ENCODE data around the gene ABCA4.
"Not testable (repeated sequence)": the region's sequence is repeated elsewhere in the genome, so short reads cannot be mapped to it uniquely, and the experiment has no call there.

The ABCA4 gene

GRCh38 chr1:93999840-94000415 is 121.0 kb downstream of the ABCA4 start:
- DNase-seq, result no peak

GRCh38 chr1:93998532-93998931 is 122.4 kb downstream of the ABCA4 start:
- not testable (repeated sequence) for DNase-seq

DNA sequence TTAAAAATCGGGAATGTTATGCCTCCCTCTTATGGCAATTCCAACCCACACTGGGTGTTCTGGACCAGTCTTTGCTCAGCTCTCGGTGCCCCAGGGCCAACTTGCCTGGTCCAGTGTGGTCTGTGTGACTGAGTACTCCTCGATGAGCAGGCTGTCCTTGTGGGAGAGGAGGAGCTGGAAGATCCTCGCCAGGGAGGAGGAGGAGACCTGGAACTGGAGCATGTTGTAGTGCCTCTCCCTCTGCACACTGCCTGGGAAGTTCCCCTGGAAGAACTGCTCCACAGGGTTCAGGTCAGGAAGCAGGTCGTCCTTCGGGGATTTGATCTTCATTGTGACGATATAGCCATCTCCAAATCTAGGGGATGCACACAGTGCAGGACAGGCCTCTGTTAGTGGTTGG is 123.2 kb downstream of the ABCA4 start:
- no peak for DNase-seq

GRCh38 chr1:93995837-93996536 is 125.0 kb downstream of the ABCA4 start:
- DNase-seq, result no peak

GRCh38 chr1:93993731-93994130 is 127.2 kb downstream of the ABCA4 start:
- DNase-seq, result no peak

DNA sequence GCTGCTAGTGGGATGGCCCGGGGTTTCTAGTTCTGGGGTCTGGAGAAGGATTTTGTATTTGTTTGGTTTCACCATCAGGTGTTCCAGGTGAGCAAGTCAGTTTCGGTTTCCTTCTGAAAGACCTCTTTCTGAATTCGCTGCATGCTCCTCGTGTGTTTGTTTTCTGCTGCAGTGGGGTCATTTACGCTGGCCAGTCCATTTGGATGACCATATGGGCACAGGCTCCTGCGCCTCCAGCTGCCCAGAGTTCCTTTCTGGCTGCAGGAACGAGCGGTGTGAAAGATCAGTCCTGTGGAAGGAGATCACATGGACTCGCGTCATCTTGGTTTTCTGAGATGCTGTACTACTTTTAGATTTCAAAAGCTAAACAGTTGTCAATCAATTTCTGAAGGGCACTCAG is 128.0 kb downstream of the ABCA4 start:
- DNase-seq, result no peak

DNA sequence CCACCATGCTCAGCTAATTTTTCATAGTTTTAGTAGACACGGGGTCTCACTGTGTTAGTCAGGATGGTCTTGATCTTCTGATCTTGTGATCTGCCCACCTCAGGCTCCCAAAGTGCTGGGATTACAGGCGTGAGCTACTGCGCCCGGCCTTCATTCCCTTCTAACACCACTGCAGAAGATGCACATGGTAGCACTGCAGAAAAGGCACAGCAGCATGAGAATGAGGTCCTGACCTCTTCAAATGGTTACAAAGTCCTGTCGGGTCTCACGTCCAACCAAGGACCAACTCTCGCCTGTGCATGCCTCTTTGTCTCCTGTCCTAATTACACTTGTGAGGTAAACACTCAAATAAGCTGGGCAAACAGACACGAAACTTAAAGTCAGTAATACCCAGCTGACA is 128.8 kb downstream of the ABCA4 start:
- peak; percentile 0 for DNase-seq

DNA sequence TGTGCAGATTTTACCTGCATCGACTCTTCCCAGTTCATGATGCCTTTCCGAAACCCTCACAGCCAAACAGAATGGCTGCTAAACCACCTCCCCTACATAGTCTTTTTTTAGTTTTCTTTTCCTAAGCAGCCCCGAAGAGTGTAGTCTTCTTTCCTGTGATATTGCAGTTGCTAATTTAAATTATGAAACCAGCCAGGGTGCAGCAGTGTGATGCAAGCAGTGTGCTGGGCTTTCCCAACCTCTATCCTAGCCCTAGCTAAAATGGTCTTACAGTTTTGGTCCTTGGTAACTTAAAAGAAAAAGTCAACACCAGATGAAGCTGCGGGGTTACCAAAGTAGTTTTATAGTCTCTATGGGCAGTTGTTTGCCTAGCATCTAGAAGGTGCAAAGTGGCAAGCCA is 129.7 kb downstream of the ABCA4 start:
- no peak for DNase-seq

DNA sequence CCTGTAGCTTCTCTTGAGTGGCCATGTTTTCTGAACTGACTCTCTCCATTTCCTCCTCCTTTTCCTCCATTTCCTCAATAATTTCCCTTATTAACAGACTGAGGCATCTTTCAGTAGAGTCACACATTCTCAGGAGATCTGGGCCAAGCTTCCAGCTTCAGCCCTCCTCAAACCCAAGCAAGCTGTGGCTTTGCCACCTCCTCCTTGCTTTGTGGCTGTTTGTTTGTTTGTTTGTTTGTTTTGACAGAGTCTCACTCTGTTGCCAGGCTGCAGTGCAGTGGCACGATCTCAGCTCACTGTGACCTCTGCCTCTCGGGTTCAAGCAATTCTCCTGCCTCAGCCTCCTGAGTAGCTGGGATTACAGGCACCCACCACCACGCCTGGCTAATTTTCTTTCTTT is 130.5 kb downstream of the ABCA4 start:
- not testable (repeated sequence) for DNase-seq

GRCh38 chr1:93990010-93990409 is 130.9 kb downstream of the ABCA4 start:
- no peak for DNase-seq

DNA sequence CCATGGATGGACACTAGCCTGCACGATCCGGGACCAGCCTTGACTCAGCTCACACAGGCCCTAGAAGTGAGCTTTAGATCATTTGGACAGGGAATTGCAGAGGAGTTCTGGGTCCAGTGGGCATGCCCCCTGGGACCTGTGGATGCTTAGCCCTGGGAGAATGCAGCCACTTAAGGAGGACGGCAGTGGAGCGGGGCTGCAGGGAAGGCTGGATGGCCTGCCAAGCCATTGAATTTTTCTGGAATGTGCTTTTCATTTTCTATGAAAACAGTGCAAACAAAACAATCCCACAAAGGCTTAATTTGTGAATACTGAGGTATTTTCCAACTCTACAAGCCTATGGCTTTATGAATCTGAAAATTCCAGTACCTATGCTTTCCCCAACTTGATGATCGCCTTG is 131.3 kb downstream of the ABCA4 start:
- no peak for DNase-seq

GRCh38 chr1:93988634-93989350 is 132.2 kb downstream of the ABCA4 start:
- DNase-seq, result no peak

DNA sequence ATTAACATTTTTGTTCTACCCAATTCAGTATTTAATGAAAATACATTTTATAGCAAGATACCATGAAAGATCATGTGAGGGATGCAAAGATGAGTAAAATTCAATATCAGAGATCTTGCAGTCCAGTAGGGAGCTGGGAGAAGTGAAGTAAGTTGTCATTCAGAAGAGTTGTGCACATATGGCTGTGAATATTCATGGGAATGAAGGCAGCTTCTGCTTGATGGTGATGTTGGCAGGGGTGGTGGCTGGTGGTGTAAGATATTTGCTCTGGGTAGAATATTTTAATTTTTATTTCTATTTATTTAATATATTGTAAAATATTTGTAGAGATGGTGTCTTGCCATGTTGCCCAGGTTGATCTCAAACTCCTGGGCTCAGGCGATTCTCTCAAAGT is 139.7 kb downstream of the ABCA4 start:
- no peak for DNase-seq

DNA sequence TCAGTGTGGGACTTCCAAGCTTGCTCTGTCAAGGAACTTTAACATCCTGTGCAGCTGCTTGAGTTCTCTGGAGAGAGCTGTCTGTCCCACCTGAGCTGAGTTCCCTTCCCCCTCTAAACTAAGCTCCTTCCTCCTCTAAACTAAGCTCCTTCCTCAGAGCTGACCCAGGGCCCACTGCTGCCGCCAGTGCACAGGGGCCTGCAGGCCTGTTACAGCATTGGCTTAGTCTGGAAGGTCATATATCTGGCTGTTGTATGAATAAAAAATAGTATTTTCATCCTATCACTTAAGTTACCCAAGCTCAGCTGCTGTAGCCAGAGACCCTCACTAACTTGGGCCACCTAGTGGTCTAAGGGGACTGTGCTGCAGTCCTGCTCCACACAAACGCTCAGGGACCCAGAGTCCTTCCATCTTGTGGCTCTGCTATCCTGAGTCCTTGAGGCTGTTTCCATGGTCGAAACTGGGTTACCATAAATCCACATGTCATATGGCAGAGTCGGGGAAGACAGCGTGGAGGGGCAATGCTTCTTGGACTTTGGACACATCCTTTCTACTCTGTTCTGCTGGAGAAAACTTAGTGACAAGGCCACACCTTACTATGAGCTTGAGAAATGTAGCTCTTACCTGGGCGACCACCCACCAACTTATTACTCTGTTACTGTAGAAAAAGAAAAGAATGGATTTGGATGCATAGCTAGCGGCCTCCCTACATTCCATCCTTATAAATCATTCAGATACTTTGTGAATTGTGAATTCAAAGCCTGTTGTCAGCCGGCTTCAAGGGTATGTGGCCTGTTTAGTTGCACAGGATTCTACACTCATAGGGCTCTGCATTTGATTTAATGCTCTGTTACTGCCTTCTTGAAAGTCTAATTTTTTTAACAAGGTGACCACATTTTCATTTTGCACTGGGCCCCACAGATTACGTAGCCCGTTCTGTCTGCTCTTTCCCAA is 140.4 kb downstream of the ABCA4 start:
- no peak for DNase-seq

DNA sequence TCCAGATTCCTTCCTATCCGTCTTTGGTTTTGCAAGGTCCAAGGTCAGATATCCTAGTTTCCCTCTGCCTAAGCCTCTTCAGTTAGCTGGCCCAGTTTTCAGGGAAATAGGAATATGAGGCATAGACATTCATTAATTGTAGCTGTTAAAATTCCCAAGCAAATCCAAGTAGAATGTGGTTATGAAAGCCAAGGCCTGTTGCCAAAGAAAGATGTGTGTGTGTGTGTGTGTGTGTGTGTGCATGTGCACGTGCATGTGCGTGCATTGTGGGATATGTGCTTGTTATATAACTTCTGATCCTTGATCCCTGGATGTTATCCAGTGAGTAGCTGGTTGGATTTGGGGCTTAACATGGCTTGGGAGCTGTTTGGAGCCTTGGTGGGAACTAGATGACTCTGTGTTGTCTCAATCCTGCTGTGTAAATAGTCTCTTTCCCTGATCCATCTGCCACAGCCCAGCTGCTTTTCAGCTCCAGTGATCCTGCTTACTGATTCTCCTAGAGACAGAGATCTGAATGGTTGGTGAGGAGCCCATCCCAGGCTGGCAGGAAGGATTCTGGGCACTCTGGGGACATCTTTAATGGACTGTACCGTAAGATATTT is 141.1 kb downstream of the ABCA4 start:
- no peak for DNase-seq

- no peak for DNase-seq
These were observed 141.8 kb downstream of the ABCA4 start for GRCh38 chr1:93979040-93979717.

- no peak for DNase-seq
These were observed 143.4 kb downstream of the ABCA4 start for GRCh38 chr1:93977598-93977945.

DNA sequence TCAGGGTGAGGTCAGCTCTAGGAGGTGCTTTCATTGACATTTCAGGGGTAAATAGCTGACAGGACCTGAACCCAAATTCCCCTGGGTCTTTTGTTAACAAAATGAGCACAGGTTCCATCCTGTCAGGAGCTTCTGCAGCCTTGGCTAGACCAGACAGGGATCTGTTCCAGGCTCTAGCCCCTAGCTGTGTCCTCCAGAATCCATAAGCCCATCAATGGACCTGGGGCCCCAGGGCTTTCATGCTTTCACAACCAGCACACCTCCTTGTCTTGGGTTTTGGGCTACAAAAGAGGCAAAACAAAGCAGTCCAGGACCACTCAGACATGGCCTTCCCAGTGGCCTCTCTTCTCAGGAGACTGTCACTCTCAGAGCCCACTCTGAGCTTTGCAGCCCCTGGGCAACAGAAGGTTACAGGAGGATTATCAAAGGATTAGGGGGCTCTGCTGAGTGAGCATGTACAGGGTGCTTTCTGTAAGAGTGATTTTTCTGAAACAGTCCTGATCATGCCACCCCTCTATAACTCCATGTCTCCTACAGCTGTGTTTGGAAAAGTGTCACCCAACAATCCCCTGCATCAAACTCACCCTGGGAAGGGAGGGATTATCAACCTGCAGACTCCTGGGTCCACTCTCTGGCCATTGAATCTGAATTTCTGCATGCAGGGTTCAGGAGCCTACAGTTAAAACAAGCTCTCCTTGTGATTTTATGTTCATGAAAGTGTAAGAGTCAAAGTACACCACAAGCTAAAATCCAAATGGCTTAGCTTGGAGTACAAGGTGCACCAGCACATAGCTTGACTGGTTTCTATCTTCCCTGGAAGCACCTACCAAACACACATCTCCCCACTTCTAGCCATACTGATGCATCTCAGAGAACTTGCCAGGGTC is 144.0 kb downstream of the ABCA4 start:
- no peak for DNase-seq

GRCh38 chr1:93976291-93976690 is 144.7 kb downstream of the ABCA4 start:
- no peak for DNase-seq

DNA sequence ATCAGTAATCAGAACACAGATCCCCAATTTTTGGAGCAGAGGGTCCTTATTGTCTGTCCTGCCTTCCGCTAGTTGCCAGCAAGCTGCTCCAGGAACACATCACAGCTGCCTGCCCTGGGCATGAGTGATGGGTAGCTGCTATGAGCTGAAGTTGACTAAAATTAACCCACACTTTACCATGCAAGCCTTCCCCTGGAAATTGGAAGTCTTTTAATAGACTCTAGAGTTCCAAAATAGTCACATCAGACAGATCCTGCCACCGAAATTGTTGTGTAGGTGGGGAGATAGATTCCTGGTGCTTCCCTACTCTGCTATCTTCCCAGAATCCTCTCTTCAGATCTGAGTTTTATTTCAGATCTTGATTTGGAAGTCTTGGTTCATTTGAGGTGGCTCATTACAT is 148.6 kb downstream of the ABCA4 start:
- no peak for DNase-seq

GRCh38 chr1:93969887-93970286 is 151.1 kb downstream of the ABCA4 start:
- DNase-seq, result no peak
